ENCODE results near the gene ZFP64.
"Not testable (repeated sequence)": the region's sequence is repeated elsewhere in the genome, so short reads cannot be mapped to it uniquely, and the experiment has no call there.

ZFP64 gene

DNA sequence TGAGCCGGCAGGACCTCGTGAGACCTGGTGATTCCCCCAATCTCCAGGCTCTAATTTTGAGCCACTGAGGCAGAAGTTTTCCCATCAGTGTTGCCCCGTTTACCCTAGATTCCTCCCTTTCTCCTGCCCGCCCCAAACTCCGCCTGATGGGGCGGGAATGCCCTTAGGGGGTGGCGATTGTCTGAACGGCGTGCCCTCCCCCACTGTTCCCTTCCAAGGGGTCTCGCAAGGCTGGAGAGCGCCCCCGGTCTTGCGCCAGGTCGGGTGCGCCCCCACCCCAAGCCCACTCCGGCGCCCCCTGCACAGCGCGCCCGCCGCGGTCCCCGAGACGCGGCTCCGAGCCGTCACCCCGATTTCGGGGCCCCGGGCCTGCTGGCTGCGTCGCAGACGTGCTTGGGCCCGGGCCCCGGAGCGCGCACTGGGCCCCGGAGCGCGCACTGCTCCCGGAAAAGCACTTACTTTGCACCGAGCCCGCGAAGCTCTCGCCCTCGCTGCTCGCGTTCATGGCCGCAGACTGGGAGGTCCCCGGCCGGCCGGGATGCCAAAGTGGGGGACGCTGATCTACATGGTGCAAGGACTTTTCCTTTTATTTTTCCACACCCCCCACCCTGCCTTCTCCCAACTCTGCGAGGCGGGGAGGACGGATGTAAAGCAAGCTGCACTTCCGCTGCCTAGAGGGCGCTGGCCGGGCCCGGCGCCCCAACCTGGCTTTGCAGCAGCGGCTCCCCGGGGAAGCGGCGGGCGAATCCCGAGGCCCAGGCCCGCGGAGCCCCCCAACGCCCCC, at the start of gene ZFP64:
ZFP64 (minus strand) TSS at position 648 of the 784 bp plus-strand sequence; CDS start at position 505, 143 bp downstream.
- peak; percentile 85 for DNase-seq

GRCh38 chr20:52240802-52241201, 49.2 kb upstream of the ZFP64 start:
- no peak for DNase-seq

GRCh38 chr20:52239102-52239501, 47.5 kb upstream of the ZFP64 start:
- no peak for DNase-seq

DNA sequence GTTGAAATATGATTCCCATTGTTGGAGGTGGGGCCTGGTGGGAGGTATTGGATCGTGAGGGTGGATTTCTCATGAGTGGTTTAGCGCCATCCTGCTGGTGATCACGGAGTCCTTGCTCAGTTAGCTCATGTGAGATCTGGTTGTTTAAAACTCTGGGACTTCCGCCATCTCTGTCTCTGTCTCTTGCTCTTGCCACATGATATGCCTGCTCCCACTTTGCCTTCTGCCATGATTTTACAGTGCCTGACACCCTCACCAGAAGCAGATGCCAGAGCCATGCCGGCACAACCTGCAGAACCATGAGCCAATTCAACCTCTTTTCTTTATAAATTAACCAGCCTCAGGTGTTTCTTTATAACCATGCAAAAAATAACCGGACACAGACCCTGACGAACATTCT, 44.7 kb upstream of the ZFP64 start:
- no peak for DNase-seq

DNA sequence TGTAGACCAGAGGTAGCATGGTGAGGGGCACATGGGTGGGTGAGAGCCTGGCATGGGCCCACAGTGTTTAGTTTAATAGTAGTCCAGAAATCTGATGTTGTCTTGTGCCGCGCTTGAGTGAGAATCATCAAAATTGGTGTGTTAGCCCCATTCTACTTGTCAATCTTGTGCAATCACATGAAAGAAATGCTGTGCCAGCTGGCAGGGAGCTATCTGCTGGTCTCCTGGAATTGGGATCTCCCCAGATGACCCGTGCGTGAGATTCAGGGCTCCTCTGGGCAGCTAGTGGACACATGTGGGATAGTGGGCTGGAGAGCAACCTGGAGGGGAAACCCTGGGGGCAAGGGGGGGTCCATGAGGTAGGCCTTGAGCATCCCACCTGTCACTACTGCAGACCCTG, 43.5 kb upstream of the ZFP64 start:
- no peak for DNase-seq

DNA sequence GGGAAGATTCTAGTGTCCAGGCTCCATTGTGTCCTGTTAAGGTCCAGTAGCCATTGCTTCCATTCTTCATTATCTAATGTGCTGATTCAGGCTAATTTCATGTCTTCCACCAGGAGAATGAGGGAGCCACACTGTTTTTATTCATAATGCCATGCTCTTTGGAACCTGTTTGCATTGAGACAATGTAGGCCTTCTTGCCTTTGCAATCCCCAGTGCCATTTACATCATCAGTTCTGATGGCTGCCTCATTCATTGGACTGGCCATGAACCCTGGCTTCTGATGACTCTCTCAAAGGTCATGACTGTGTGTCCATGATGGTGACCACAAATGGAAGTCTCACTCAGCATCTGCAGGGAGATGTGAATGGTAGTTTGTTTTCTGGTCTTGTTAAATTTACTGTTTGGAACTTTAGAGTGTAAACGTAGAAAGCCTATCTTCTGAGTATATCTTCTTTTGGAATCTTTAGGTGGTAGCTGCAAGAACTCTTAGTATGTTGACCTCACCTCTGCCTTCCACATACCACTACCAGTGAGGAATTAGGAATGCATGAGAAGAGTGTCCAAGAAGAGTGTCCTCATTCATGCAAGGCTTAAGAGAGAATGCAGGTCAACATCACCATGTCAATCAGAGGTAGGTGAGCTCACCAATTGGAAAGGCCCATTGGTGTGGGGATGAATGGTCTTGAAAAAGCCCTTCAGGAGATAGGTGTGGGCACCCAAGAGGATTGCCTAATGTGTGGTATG, 42.9 kb upstream of the ZFP64 start:
- DNase-seq: no peak

DNA sequence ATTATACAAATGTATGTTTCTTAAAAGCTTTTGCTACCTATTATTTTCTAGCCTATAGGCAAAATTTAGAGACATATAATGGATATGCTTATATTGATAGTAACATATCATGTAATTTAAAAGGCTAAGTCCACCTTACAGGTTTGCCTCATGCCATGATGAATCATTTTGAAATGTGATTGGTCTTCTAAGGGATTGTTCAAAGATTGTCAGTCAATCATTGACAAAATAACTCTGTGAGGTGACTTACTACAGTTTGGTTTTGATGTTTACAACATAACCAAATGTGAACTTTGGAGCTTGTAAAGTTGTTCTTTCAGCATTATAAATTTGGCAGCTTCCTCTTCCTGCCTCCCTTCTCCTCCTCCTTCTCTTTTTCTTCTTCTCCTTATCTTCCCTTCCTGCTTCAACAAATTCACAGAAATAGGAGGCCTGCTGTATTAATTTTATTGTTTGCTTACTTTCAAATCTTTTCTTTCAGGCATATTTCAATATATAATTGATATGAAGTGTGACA, 39.7 kb upstream of the ZFP64 start:
- no peak for DNase-seq

- no peak for DNase-seq
Measured at GRCh38 chr20:52230409-52230808, 38.8 kb upstream of the ZFP64 start.

- DNase-seq: not testable (repeated sequence)
Measured at GRCh38 chr20:52229346-52229745, 37.8 kb upstream of the ZFP64 start.

- no peak for DNase-seq
Measured at GRCh38 chr20:52226370-52226769, 34.8 kb upstream of the ZFP64 start.

- DNase-seq: no peak
Measured at GRCh38 chr20:52224920-52225319, 33.3 kb upstream of the ZFP64 start.

- DNase-seq: not testable (repeated sequence)
Measured at GRCh38 chr20:52221362-52221761, 29.8 kb upstream of the ZFP64 start.

- not testable (repeated sequence) for DNase-seq
Measured at GRCh38 chr20:52220891-52221290, 29.3 kb upstream of the ZFP64 start.

DNA sequence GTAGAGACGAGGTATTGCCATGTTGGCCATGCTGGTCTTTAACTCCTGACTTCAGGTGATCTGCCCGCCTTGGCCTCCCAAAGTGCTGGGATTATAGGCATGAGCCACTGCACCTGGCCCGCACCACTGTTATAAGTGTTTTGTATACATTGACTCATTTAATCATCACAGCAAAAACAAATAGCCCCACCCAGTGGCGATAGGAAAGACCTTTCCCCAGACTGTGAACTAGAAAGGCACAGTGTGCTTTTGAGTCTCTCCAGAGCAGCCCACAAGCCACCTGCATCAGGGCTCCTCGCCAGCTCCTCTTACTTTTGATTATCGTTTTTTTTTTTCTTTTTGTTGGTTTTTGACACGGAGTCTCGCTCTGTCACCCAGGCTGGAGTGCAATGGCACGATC, 27.9 kb upstream of the ZFP64 start:
- no peak for DNase-seq

GRCh38 chr20:52217689-52218395, 26.3 kb upstream of the ZFP64 start:
- DNase-seq: no peak

GRCh38 chr20:52213995-52214394, 22.4 kb upstream of the ZFP64 start:
- no peak for DNase-seq

GRCh38 chr20:52212943-52213342, 21.4 kb upstream of the ZFP64 start:
- DNase-seq: no peak

DNA sequence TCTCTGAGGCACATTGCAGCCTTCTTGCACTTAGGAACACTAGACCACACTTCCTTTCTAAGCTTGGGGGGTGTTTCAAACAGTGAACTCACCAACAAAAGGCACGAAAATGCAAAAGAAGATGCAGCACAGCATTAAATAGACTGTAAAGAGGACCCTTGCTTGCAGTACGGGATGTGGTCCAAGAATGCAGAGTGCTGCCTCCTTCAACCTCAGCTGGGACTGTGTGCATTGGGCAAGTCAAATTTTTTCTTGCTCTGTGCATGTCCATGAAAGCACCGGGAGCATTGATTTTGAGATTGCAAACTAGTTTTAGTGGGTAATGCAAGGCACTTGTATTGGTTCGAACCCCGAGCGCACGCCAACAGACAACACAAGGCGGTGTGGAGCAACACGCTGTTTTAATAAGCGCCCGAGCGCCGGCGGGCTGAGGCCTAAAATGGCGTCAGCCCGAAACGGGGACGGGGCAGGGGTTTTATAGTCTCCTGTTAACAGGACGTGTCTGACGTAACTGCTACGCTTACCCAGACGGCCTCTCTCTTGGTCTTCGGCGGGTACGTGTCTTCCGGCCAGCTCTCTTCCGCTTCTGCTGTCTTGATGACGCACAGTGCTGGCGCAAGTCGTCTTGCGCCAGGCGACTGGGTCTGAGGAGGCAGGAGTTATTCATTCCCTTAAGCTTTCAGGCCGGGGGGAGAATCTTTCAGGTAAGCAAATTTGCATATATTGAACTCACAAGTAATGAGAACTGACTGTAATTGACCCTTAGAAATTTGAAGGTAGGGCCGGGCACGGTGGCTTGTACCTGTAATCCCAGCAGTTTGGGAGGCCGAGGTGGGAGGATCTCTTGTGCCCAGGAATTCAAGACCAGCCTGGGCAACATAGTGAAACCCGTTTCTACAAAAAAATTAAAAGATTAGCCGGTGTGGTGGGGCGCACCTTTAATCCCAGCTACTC, 18.7 kb upstream of the ZFP64 start:
- no peak for DNase-seq

DNA sequence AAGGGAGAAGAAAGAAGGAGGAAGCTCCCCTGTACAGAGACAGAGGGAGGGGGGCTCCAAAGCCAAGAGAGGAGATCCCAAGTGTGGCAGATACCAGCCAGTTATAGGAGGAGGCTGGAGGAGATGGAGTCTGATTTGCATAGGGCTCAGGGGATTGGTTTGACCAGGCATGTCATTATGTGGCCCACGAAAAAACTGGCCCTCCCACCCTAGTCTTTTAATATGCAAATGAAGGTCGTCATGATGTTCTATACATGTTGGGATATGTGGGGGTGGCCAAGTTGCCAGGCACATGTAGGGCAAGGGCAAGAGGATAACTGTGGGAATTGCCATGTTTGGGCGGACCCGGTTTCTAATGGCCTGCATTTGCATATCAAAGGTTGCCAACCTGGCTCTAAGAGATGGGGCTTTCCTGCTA, 17.6 kb upstream of the ZFP64 start:
- no peak for DNase-seq

DNA sequence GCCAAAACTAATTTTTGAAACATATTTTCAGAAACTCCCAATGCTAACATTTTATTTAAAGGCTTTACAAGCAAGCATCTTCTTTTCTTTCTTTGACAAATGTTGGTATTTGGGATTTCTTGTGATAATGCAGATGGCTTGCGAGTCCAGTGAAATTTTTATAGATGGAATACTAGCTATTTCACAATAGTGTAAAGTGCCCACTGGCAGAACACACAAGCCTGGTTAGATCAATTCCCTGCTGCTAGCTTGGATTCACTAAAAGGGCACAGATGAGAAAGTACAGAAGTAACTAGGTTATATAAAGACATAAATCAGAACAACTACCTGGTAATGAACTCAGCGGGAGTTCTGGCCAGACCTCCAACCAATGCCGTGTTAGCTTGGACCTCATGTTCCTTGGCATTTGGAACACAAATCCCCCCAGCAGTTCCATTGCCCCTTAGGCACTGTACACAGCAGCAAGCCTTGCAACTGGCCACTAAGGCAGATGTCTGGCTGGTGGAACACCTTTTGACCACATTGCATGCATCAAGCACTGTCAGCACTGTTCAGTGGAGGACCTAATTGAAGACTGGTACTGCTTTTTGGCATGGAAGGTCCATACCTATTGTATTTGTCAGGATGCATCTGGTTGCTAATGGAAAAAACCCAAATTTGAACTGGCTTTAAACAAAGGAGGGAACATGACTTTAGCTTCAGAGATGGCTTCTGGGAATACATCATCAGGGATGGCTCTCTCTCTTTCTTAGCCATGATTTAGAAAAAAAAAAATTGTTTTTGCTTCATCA, 15.6 kb upstream of the ZFP64 start:
- no peak for DNase-seq

- DNase-seq: no peak
Measured at GRCh38 chr20:52204136-52204535, 12.6 kb upstream of the ZFP64 start.
